Measurements from ENCODE around the gene ESAM. TPM values are rescaled to one million over a fixed set of nuclear protein-coding genes. Genes with fewer than 3 reads are reported as not detected.
"Not testable (repeated sequence)": the region's sequence is repeated elsewhere in the genome, so short reads cannot be mapped to it uniquely, and the experiment has no call there.

ESAM gene
- total RNA-seq, 4 donors from 2014 or later = 5.6 to 23.1 (median 9.7) TPM

DNA sequence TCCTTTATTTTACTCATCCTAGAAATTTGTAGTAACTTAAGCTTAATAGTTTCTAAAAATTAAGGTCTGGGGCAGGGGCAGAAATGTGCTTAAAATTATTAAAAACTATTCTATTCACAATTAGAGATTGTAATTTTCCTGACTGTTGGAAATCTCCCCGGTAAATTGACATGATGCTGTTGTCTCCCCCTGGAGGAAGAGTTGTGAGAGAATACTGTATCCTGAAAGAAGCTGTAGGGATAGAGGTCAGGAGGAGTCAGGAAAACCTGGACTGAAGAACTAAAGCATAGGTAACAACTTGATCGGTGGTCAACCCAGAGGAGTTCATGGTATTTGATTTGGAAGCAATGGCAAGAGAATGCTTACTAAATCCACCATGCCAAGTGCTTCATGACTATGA, 16.2 kb upstream of the ESAM start:
- intact Hi-C loops (cut with DNase I) = no loop called here
- no peak for DNase-seq
- Histone ChIP-seq H3K27me3 (no peaks in the 10 kb centered on the region), H3K27ac (peak overlapping the region in 2 of 4 donors; percentile 57 to 68), H3K9me3 (no peaks in the 10 kb centered on the region), H3K4me3 (no peak overlapping the region), H3K4me1 (peaks cover 0 to 35% (median 7%) of the 10 kb centered on the region in 3 donors), H3K36me3 (peaks cover 0 to 8% (median 0%) of the 10 kb centered on the region in 3 donors)
- WGBS, 2 donors = 84 to 85% methylated on average over 2 of the region's 2 CpGs
- TF ChIP-seq, protein P1, sequence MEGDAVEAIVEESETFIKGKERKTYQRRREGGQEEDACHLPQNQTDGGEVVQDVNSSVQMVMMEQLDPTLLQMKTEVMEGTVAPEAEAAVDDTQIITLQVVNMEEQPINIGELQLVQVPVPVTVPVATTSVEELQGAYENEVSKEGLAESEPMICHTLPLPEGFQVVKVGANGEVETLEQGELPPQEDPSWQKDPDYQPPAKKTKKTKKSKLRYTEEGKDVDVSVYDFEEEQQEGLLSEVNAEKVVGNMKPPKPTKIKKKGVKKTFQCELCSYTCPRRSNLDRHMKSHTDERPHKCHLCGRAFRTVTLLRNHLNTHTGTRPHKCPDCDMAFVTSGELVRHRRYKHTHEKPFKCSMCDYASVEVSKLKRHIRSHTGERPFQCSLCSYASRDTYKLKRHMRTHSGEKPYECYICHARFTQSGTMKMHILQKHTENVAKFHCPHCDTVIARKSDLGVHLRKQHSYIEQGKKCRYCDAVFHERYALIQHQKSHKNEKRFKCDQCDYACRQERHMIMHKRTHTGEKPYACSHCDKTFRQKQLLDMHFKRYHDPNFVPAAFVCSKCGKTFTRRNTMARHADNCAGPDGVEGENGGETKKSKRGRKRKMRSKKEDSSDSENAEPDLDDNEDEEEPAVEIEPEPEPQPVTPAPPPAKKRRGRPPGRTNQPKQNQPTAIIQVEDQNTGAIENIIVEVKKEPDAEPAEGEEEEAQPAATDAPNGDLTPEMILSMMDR (IDR thresholded peaks at IDR 0.05) = no peak

DNA sequence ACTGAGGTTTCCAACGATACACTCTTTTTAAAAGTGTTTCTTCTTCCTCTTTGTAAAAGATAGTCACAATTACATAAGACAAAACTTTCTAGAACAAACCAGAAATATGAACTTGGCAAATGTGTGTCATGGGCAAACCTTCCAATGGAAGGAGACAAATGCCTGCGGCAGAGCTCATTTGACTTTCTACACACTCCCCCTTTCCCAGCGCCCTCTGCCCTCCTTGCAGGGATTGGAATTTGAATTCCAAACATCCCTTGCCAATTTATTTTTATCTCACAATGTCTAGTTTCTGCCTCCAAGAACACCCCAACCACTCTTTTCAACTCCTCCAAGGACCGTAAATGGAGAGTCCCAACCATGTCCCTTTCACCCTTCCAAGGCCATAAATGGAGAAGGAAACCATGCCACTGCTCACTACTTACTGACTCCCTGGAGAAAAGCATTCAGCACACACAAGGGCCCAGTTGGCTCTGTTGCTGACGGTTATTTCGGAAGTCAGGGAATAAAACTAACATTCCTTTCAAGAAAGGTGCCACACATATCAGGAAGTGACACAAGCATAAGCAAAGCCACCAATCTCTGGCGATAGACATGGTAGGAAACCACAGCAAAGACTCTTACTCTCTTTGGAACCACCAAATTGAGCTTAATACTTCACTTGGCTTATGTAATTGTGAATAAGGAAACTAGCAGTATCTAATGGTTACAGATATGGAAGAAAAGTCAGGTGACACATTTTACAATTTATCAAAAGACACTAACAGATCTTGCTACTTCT, 15.0 kb upstream of the ESAM start:
- 70 to 90% methylated on average over 5 to 6 of the region's 7 CpGs for WGBS, 2 donors
- H3K4me3 ChIP-seq = no peak overlapping the region
- H3K27ac ChIP-seq = peak overlapping the region in 3 of 4 donors; percentile 68 to 76 (median 72)
- H3K4me1 ChIP-seq = peaks cover 0 to 35% (median 7%) of the 10 kb centered on the region in 3 donors
- intact Hi-C loops (cut with DNase I) = no loop called here
- H3K27me3 ChIP-seq = no peaks in the 10 kb centered on the region
- no peaks in the 10 kb centered on the region for H3K9me3 ChIP-seq
- TF ChIP-seq POLR2A (IDR thresholded peaks at IDR 0.05) = no peak
- TF ChIP-seq, protein P1 (IDR thresholded peaks at IDR 0.05) = no peak
- DNase-seq = no peak
- peaks cover 0 to 19% (median 0%) of the 10 kb centered on the region in 3 donors for H3K36me3 ChIP-seq

DNA sequence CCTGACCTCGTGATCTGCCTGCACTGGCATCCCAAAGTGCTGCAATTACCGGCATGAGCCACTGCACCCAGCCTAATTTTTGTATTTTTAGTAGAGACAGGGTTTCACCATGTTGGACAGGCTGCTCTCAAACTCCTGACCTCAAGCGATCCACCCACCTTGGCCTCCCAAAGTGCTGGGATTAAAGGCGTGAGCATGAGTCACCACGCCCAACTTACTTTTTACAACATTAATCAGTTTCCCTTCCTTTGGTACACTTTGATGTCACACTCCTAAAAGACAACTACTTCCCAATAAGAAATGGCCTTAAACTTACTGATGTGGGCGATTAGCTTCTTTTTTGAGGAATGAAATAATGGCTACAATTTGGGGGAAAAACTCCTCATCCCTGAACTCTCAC, 8.9 kb upstream of the ESAM start:
- H3K9me3 ChIP-seq; H3K27me3 ChIP-seq; DNase-seq; H3K27ac ChIP-seq; H3K4me1 ChIP-seq; H3K4me3 ChIP-seq; intact Hi-C loops (cut with DNase I): not testable (repeated sequence)
- 72 to 83% methylated on average over 4 to 6 of the region's 6 CpGs for WGBS, 2 donors
- peaks cover 0 to 77% (median 0%) of the 10 kb centered on the region in 3 donors for H3K36me3 ChIP-seq

GRCh38 chr11:124769806-124770774, 8.0 kb upstream of the ESAM start:
- 96 to 99% methylated on average over 8 of the region's 8 CpGs for WGBS, 2 donors
- H3K27ac ChIP-seq = no peak overlapping the region
- intact Hi-C loops (cut with DNase I) = loop anchor here (10.0 kb wide), 1 partner anchor 65 kb away; no protein-coding TSS in a partner anchor

GRCh38 chr11:124768914-124769313, 6.8 kb upstream of the ESAM start:
- H3K27me3 ChIP-seq = no peaks in the 10 kb centered on the region
- TF ChIP-seq, protein P1 (IDR thresholded peaks at IDR 0.05) = no peak
- TF ChIP-seq POLR2A (IDR thresholded peaks at IDR 0.05) = no peak
- no peak overlapping the region for H3K27ac ChIP-seq
- H3K4me3 ChIP-seq = no peak overlapping the region
- intact Hi-C loops (cut with DNase I) = loop anchor here (10.0 kb wide), 1 partner anchor 66 kb away; no protein-coding TSS in a partner anchor
- no peak for DNase-seq
- peaks cover 0 to 85% (median 0%) of the 10 kb centered on the region in 3 donors for H3K36me3 ChIP-seq
- peaks cover 0 to under 1% (median 0%) of the 10 kb centered on the region in 3 donors for H3K4me1 ChIP-seq
- H3K9me3 ChIP-seq = no peaks in the 10 kb centered on the region
- 82 to 87% methylated on average over 8 of the region's 8 CpGs for WGBS, 2 donors

More at GRCh38 chr11:124769806-124770774, 8.0 kb upstream of the ESAM start:
- TF ChIP-seq, protein P1 (IDR thresholded peaks at IDR 0.05) = no peak
- TF ChIP-seq POLR2A (IDR thresholded peaks at IDR 0.05) = no peak
- no peak overlapping the region for H3K4me3 ChIP-seq
- DNase-seq = no peak
- no peaks in the 10 kb centered on the region for H3K27me3 ChIP-seq
- no peaks in the 10 kb centered on the region for H3K4me1 ChIP-seq
- no peaks in the 10 kb centered on the region for H3K9me3 ChIP-seq
- H3K36me3 ChIP-seq = peaks cover 0 to 85% (median 0%) of the 10 kb centered on the region in 3 donors

All from esophagus squamous epithelium (tissue), 5 donors.